Transverse colon (tissue), 4 donors: ENCODE data around the gene BOK. TPM values are rescaled to one million over a fixed set of nuclear protein-coding genes. Genes with fewer than 3 reads are reported as not detected.

Source experiments
- DNase-seq: peaks from one replicate; pipeline ENCODE4 v3.0.0-alpha.2; 2019
- H3K27ac ChIP-seq, 4 donors: fragments of 200-600 bp; sonication (generic); 2 replicates each; pipeline ENCODE4 v1.5.1; 2016 to 2018; ENCODE audit warnings: inconsistent platforms in 4 of 4
- H3K27me3 ChIP-seq: fragments of 200-600 bp; sonication (generic); 2 replicates; pipeline ENCODE4 v1.5.1; 2017; ENCODE audit warnings: inconsistent platforms
- H3K36me3 ChIP-seq, 4 donors: fragments of 200-600 bp; sonication (generic); 2 replicates each; pipeline ENCODE4 v1.5.1; 2017 to 2019; ENCODE audit warnings: inconsistent platforms in 4 of 4
- H3K4me1 ChIP-seq, 4 donors: fragments of 200-600 bp; sonication (generic); 2 replicates each; pipeline ENCODE4 v1.5.1; 2017 to 2020; ENCODE audit warnings: inconsistent platforms in 4 of 4
- H3K4me3 ChIP-seq, 4 donors: fragments of 200-600 bp; sonication (generic); 1 replicate in 1 of 4; 2 replicates in 3 of 4; pipeline versions ENCODE4 v1.5.1 to v1.6.1; 2017 to 2019; ENCODE audit warnings: inconsistent platforms in 4 of 4
- H3K9me3 ChIP-seq, 2 donors: fragments of 200-600 bp; sonication (generic); 2 replicates each; pipeline ENCODE4 v1.5.1; 2017 to 2019; ENCODE audit warnings: inconsistent platforms in 2 of 2
- EP300 ChIP-seq: sonication (generic); formaldehyde crosslinking; IDR thresholded peaks from one replicate; pipeline ENCODE4 v1.6.1; 2017; ENCODE audit warnings: antibody characterized with exemption, low read depth
- POLR2A ChIP-seq: fragments of 450-650 bp; IDR thresholded peaks from one replicate; pipeline ENCODE4 v1.6.1; 2016; ENCODE audit warnings: antibody characterized with exemption, mild to moderate bottlenecking, moderate library complexity
- POLR2AphosphoS5 ChIP-seq, 3 donors: sonication (generic); formaldehyde crosslinking; IDR thresholded peaks; one replicate each; pipeline ENCODE4 v1.6.1; 2016; ENCODE audit warnings: antibody characterized with exemption in 3 of 3
- WGBS, 2 donors: methylation state at CpG; one replicate each; pipeline ENCODE4 v1.1.5; 2018; ENCODE audit warnings: low coverage in 1 of 2; 5-methylcytosine and 5-hydroxymethylcytosine counted together
- in situ Hi-C, 4 donors: fragments of 200-750 bp; cut with MboI; loops; one replicate each; pipeline versions ENCODE4 v1.15.0 to v1.15.1; 2017; ENCODE audit warnings: low sequenced_read_pairs in 3 of 4, low pct_ligation_motif_present in 1 of 4, low pct_unique_long_range_greater_than_20kb in 1 of 4
- intact Hi-C: fragments of 100-400 bp; cut with DNase I; formaldehyde crosslinking; loops from one replicate; pipeline ENCODE4 v1.15.1; 2023; ENCODE audit warnings: low total_unique reads
- total RNA-seq, 4 donors: library from RNA; depleted of rRNA; stranded (reverse); fragments of >200 nt; gene quantifications; one replicate each; pipeline ENCODE4 v1.1.0, GENCODE V29; 2016
- TF ChIP-seq, protein P1 (sequence below), 5 experiments: fragments of 200-600 bp in 3 of 5; fragments of 450-650 bp in 2 of 5; sonication (generic) in 3 of 5; IDR thresholded peaks; 1 replicate in 2 of 5; 2 replicates in 3 of 5; pipeline ENCODE4 v1.5.1; 2016 to 2017; ENCODE audit warnings: antibody characterized with exemption in 5 of 5, inconsistent platforms in 3 of 5, mild to moderate bottlenecking in 2 of 5, moderate library complexity in 1 of 5

The BOK gene, protein sequence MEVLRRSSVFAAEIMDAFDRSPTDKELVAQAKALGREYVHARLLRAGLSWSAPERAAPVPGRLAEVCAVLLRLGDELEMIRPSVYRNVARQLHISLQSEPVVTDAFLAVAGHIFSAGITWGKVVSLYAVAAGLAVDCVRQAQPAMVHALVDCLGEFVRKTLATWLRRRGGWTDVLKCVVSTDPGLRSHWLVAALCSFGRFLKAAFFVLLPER
- total RNA-seq, result 10 to 100 TPM; 21.0 to 84.2 (median 24.4) TPM

DNA sequence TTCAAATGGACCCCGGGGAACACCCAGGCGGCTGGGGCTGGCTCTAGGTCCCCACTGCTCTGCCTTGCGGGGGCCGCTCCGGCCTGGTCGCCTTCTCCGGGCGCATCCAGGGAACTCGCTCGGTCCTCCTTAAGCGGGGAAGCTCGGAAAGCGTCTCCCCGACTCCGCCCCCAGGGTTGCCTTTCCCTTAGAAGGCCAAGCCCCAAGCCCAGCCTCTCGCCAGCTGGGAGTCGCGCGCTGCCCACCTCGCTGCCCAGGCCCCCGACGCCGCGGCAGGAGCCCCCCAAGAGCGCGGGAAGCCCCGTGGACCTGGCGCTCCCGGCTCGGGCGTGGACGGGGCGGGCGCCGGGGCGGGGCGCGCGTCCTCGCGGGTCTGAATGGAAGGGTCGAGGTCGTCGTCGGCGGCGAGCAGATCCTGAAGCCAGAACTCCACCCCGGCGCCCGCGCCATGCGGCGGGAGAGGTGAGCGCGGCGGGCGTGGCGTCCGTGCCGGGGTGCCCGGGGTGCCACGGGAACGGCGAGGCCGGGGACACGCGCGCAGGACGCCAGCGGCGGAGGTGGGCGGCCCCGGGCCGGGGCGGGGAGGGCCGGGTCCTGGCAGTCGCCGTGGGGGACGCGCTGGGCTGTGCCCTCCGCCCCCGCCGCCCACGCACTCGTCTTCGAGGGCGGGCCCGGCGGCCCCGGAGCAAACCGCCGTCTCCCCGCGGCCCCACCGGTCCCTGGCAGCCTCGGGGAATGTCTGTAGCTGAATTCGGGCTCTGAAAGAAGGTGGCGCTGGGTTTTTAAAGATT, at the start of gene BOK:
BOK (plus strand) TSS at position 214 of the 791 bp plus-strand sequence. CDS start 739 bp downstream, outside the sequence.
- peaks cover 26% of the 10 kb centered on the region for H3K27me3 ChIP-seq
- intact Hi-C loops, result no loop called here

DNA sequence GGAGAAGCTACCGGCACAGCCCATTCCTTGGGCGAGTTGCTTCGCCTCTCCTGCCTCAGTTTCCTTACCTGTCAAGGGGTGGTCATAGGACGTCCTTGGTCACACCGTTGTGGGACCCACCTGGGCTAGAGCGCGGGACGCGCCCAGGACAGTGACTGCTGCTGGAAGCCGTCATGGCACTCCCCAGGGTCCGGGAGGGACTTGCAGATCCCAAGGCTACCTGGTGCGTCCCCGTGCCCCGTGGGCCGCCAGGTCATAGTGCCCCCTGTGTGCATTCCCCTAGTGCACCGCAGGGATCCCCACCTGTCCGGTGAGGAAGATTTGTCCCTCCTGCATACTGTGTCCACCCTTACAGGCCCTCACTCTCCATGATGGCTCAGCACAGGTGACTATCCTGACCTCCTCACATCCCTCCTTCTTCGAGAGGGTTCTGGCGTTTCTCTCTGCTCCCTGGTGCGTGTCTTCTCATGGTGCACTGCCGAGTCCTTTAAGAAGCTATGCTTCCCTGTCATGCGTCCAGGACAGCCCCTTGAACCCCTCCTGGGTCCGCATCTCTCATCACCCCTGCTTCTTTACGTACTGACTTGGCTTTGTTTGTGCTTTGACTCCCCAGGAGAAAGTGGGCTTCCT, 49.3 kb upstream of the BOK start:
- H3K27ac ChIP-seq, result peak overlapping the region; percentile 91 to 95 (median 92)
- H3K36me3 ChIP-seq, result no peaks in the 10 kb centered on the region
- TF ChIP-seq, protein P1, sequence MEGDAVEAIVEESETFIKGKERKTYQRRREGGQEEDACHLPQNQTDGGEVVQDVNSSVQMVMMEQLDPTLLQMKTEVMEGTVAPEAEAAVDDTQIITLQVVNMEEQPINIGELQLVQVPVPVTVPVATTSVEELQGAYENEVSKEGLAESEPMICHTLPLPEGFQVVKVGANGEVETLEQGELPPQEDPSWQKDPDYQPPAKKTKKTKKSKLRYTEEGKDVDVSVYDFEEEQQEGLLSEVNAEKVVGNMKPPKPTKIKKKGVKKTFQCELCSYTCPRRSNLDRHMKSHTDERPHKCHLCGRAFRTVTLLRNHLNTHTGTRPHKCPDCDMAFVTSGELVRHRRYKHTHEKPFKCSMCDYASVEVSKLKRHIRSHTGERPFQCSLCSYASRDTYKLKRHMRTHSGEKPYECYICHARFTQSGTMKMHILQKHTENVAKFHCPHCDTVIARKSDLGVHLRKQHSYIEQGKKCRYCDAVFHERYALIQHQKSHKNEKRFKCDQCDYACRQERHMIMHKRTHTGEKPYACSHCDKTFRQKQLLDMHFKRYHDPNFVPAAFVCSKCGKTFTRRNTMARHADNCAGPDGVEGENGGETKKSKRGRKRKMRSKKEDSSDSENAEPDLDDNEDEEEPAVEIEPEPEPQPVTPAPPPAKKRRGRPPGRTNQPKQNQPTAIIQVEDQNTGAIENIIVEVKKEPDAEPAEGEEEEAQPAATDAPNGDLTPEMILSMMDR (IDR thresholded peaks at IDR 0.05), result peak in 1 of 5 experiments; percentile 8
- TF ChIP-seq POLR2A (no peak), EP300 (no peak), POLR2AphosphoS5 (IDR thresholded peaks at IDR 0.05) (no peak)
- no peaks in the 10 kb centered on the region for H3K27me3 ChIP-seq
- WGBS, 2 donors, result 43 to 50% methylated on average over 3 to 24 of the region's 24 CpGs
- intact Hi-C loops, result loop anchor here (5.0 kb wide), 2 partner anchors 53 to 98 kb away; no protein-coding TSS in a partner anchor
- peak overlapping the region; percentile 61 to 99 (median 94) for H3K4me3 ChIP-seq
- H3K4me1 ChIP-seq, result peaks cover 18 to 30% (median 25%) of the 10 kb centered on the region in 4 donors
- no peak for DNase-seq
- in situ Hi-C loops, result no loop called here
- H3K9me3 ChIP-seq, result no peaks in the 10 kb centered on the region

More for the DNA sequence above, at the start of gene BOK:
- in situ Hi-C loops, result no loop called here
- Histone ChIP-seq H3K9me3 (peaks cover 0 to 3% of the 10 kb centered on the region in 2 donors), H3K27ac (peak within 1 kb of the TSS; percentile 68 to 89 (median 88)), H3K4me1 (peaks cover 8 to 40% (median 21%) of the 10 kb centered on the region in 4 donors), H3K4me3 (peak within 1 kb of the TSS; percentile 54 to 80 (median 68)), H3K36me3 (no peaks in the 10 kb centered on the region)
- TF ChIP-seq EP300 (no peak), POLR2AphosphoS5 (IDR thresholded peaks at IDR 0.05) (peak in 2 of 3 donors; percentile 42 to 58), POLR2A (no peak)
- TF ChIP-seq, protein P1 (IDR thresholded peaks at IDR 0.05), result no peak
- WGBS, 2 donors, result 1 to 40% methylated on average over 1 to 71 of the region's 98 CpGs
- DNase-seq, result peak; percentile 75

DNA sequence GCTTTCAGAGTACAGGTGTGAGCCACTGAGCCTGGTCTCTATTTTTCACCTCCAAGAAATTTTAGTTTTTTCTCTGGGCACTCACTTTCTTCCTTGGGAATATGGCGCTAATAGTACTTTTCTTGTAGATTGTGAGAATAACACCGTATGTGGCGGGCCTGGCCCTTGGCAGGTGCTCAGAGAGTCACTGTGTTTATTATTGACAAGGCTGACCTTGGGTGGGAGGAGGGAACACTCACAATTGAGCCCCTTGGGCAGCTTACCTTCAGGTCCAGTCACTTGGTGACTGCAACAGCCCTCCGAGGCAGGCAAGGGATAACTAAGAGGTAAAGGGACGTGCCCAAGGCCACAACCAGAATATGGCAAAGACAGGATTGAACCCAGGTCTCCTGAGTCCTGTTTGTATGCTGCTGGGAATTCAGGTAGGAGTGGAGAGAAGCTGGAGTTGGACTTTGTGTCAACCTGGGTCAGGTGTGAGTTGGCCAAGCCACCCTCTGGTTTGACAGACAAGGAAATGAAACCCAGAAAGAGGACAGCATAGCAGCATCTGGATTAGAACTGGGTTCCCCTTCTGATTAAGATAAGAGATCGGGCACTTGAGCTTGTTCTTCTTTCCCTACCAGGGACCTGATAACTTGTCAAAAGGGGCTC, 47.3 kb upstream of the BOK start:
- no peaks in the 10 kb centered on the region for H3K36me3 ChIP-seq
- 90% methylated on average over 6 of the region's 6 CpGs; no CpG with 5 or more reads in 1 of the 2 donors for WGBS, 2 donors
- H3K9me3 ChIP-seq, result no peaks in the 10 kb centered on the region
- intact Hi-C loops (no loop called here), in situ Hi-C loops (no loop called here)
- no peak overlapping the region for H3K4me3 ChIP-seq
- no peaks in the 10 kb centered on the region for H3K27me3 ChIP-seq
- TF ChIP-seq, protein P1 (IDR thresholded peaks at IDR 0.05), result no peak
- no peak for TF ChIP-seq POLR2A
- no peak for TF ChIP-seq EP300
- TF ChIP-seq POLR2AphosphoS5 (IDR thresholded peaks at IDR 0.05), result no peak
- no peak overlapping the region for H3K27ac ChIP-seq
- DNase-seq, result no peak
- H3K4me1 ChIP-seq, result peaks cover 18 to 24% (median 20%) of the 10 kb centered on the region in 4 donors
